ENCODE data around the gene TMEM38A. TPM values are rescaled to one million over a fixed set of nuclear protein-coding genes. Genes with fewer than 3 reads are reported as not detected.
"Not testable (repeated sequence)": the region's sequence is repeated elsewhere in the genome, so short reads cannot be mapped to it uniquely, and the experiment has no call there.

Gene TMEM38A
- total RNA-seq, 3 donors from 2014 or later: 0.27 to 0.89 (median 0.45) TPM

- H3K4me3 Mint-ChIP-seq: no peak overlapping the region
- peaks cover 7% of the 10 kb centered on the region for H3K9me3 Mint-ChIP-seq
- no peak for DNase-seq
- H3K4me1 Mint-ChIP-seq (ENCODE audit: low read depth): no peaks in the 10 kb centered on the region
- H3K36me3 Mint-ChIP-seq (ENCODE audit: insufficient read depth): peaks cover 3% of the 10 kb centered on the region
- no peak for ATAC-seq
- H3K27me3 Mint-ChIP-seq (ENCODE audit: low read depth): peaks cover 1% of the 10 kb centered on the region
These were observed 15.3 kb downstream of the TMEM38A start for GRCh38 chr19:16676101-16676798.

GRCh38 chr19:16677055-16677454, 16.1 kb downstream of the TMEM38A start:
- DNase-seq: no peak
- ATAC-seq: no peak
- peaks cover 1% of the 10 kb centered on the region for H3K27me3 Mint-ChIP-seq (ENCODE audit: low read depth)
- no peak overlapping the region for H3K4me3 Mint-ChIP-seq
- peaks cover 13% of the 10 kb centered on the region for H3K9me3 Mint-ChIP-seq
- no peaks in the 10 kb centered on the region for H3K4me1 Mint-ChIP-seq (ENCODE audit: low read depth)
- H3K36me3 Mint-ChIP-seq (ENCODE audit: insufficient read depth): peaks cover 3% of the 10 kb centered on the region

GRCh38 chr19:16678498-16678897, 17.6 kb downstream of the TMEM38A start:
- H3K4me3 Mint-ChIP-seq: no peak overlapping the region
- H3K9me3 Mint-ChIP-seq: peaks cover 13% of the 10 kb centered on the region
- ATAC-seq (no peak), DNase-seq (no peak)
- no peaks in the 10 kb centered on the region for H3K4me1 Mint-ChIP-seq (ENCODE audit: low read depth)
- H3K36me3 Mint-ChIP-seq (ENCODE audit: insufficient read depth): peaks cover 3% of the 10 kb centered on the region
- peaks cover 1% of the 10 kb centered on the region for H3K27me3 Mint-ChIP-seq (ENCODE audit: low read depth)

GRCh38 chr19:16679811-16680210, 18.9 kb downstream of the TMEM38A start:
- DNase-seq (no peak), ATAC-seq (no peak)
- peaks cover 13% of the 10 kb centered on the region for H3K9me3 Mint-ChIP-seq
- peaks cover 1% of the 10 kb centered on the region for H3K27me3 Mint-ChIP-seq (ENCODE audit: low read depth)
- H3K4me1 Mint-ChIP-seq (ENCODE audit: low read depth): no peaks in the 10 kb centered on the region
- H3K4me3 Mint-ChIP-seq: no peak overlapping the region
- peaks cover 3% of the 10 kb centered on the region for H3K36me3 Mint-ChIP-seq (ENCODE audit: insufficient read depth)

- Mint-ChIP-seq H3K4me3 (no peak overlapping the region), H3K9me3 (peaks cover 13% of the 10 kb centered on the region), H3K4me1 (ENCODE audit: low read depth) (no peaks in the 10 kb centered on the region), H3K36me3 (ENCODE audit: insufficient read depth) (peaks cover 3% of the 10 kb centered on the region), H3K27me3 (ENCODE audit: low read depth) (peaks cover 1% of the 10 kb centered on the region)
- no peak for DNase-seq
- no peak for ATAC-seq
These were observed 21.6 kb downstream of the TMEM38A start for GRCh38 chr19:16682539-16682938.

GRCh38 chr19:16684216-16684615, 23.3 kb downstream of the TMEM38A start:
- ATAC-seq (no peak), DNase-seq (no peak)
- no peaks in the 10 kb centered on the region for H3K4me1 Mint-ChIP-seq (ENCODE audit: low read depth)
- peaks cover 3% of the 10 kb centered on the region for H3K36me3 Mint-ChIP-seq (ENCODE audit: insufficient read depth)
- H3K4me3 Mint-ChIP-seq: no peak overlapping the region
- peaks cover 1% of the 10 kb centered on the region for H3K27me3 Mint-ChIP-seq (ENCODE audit: low read depth)
- peaks cover 13% of the 10 kb centered on the region for H3K9me3 Mint-ChIP-seq

- H3K4me1 Mint-ChIP-seq (ENCODE audit: low read depth): no peaks in the 10 kb centered on the region
- H3K4me3 Mint-ChIP-seq: no peak overlapping the region
- no peaks in the 10 kb centered on the region for H3K36me3 Mint-ChIP-seq (ENCODE audit: insufficient read depth)
- ATAC-seq (no peak), DNase-seq (no peak)
- peaks cover 4% of the 10 kb centered on the region for H3K9me3 Mint-ChIP-seq
- no peaks in the 10 kb centered on the region for H3K27me3 Mint-ChIP-seq (ENCODE audit: low read depth)
These were observed 27.1 kb downstream of the TMEM38A start for GRCh38 chr19:16688084-16688483.

- no peaks in the 10 kb centered on the region for H3K4me1 Mint-ChIP-seq (ENCODE audit: low read depth)
- no peaks in the 10 kb centered on the region for H3K36me3 Mint-ChIP-seq (ENCODE audit: insufficient read depth)
- DNase-seq (no peak), ATAC-seq (no peak)
- no peaks in the 10 kb centered on the region for H3K9me3 Mint-ChIP-seq
- peaks cover 1% of the 10 kb centered on the region for H3K27me3 Mint-ChIP-seq (ENCODE audit: low read depth)
- H3K4me3 Mint-ChIP-seq: no peak overlapping the region
These were observed 38.0 kb downstream of the TMEM38A start for GRCh38 chr19:16698914-16699313.

GRCh38 chr19:16702123-16702522, 41.2 kb downstream of the TMEM38A start:
- DNase-seq: no peak
- H3K36me3 Mint-ChIP-seq (ENCODE audit: insufficient read depth): no peaks in the 10 kb centered on the region
- no peak for ATAC-seq
- H3K27me3 Mint-ChIP-seq (ENCODE audit: low read depth): peaks cover 1% of the 10 kb centered on the region
- no peaks in the 10 kb centered on the region for H3K9me3 Mint-ChIP-seq
- no peak overlapping the region for H3K4me3 Mint-ChIP-seq
- H3K4me1 Mint-ChIP-seq (ENCODE audit: low read depth): no peaks in the 10 kb centered on the region

- Mint-ChIP-seq H3K4me1 (ENCODE audit: low read depth) (no peaks in the 10 kb centered on the region), H3K36me3 (ENCODE audit: insufficient read depth) (no peaks in the 10 kb centered on the region), H3K4me3 (no peak overlapping the region), H3K27me3 (ENCODE audit: low read depth) (no peaks in the 10 kb centered on the region), H3K9me3 (no peaks in the 10 kb centered on the region)
- ATAC-seq: no peak
- no peak for DNase-seq
These were observed 42.7 kb downstream of the TMEM38A start for GRCh38 chr19:16703677-16704076.

- not testable (repeated sequence) for DNase-seq
These were observed 49.9 kb downstream of the TMEM38A start for GRCh38 chr19:16710870-16711269.

GRCh38 chr19:16712295-16712694, 51.4 kb downstream of the TMEM38A start:
- H3K9me3 Mint-ChIP-seq; DNase-seq; H3K36me3 Mint-ChIP-seq (ENCODE audit: insufficient read depth); H3K4me1 Mint-ChIP-seq (ENCODE audit: low read depth); ATAC-seq; H3K4me3 Mint-ChIP-seq: not testable (repeated sequence)
- H3K27me3 Mint-ChIP-seq (ENCODE audit: low read depth): peaks cover 11% of the 10 kb centered on the region

More at GRCh38 chr19:16710870-16711269, 49.9 kb downstream of the TMEM38A start:
- not testable (repeated sequence) for H3K9me3 Mint-ChIP-seq; H3K4me1 Mint-ChIP-seq (ENCODE audit: low read depth); ATAC-seq; H3K36me3 Mint-ChIP-seq (ENCODE audit: insufficient read depth); H3K4me3 Mint-ChIP-seq
- peaks cover 11% of the 10 kb centered on the region for H3K27me3 Mint-ChIP-seq (ENCODE audit: low read depth)

- peaks cover 4% of the 10 kb centered on the region for H3K4me1 Mint-ChIP-seq (ENCODE audit: low read depth)
- peaks cover 11% of the 10 kb centered on the region for H3K27me3 Mint-ChIP-seq (ENCODE audit: low read depth)
- H3K36me3 Mint-ChIP-seq (ENCODE audit: insufficient read depth): no peaks in the 10 kb centered on the region
- ATAC-seq (no peak), DNase-seq (peak; percentile 10)
- no peaks in the 10 kb centered on the region for H3K9me3 Mint-ChIP-seq
- no peak overlapping the region for H3K4me3 Mint-ChIP-seq
These were observed 53.9 kb downstream of the TMEM38A start for GRCh38 chr19:16714702-16715287.

GRCh38 chr19:16715611-16716010, 54.7 kb downstream of the TMEM38A start:
- no peak for DNase-seq
- no peak for ATAC-seq
- Mint-ChIP-seq H3K27me3 (ENCODE audit: low read depth) (peaks cover 11% of the 10 kb centered on the region), H3K4me3 (no peak overlapping the region), H3K4me1 (ENCODE audit: low read depth) (peaks cover 7% of the 10 kb centered on the region), H3K9me3 (no peaks in the 10 kb centered on the region), H3K36me3 (ENCODE audit: insufficient read depth) (no peaks in the 10 kb centered on the region)

GRCh38 chr19:16721051-16721450, 60.1 kb downstream of the TMEM38A start:
- Mint-ChIP-seq H3K9me3 (no peaks in the 10 kb centered on the region), H3K4me3 (no peak overlapping the region), H3K27me3 (ENCODE audit: low read depth) (no peaks in the 10 kb centered on the region), H3K36me3 (ENCODE audit: insufficient read depth) (no peaks in the 10 kb centered on the region), H3K4me1 (ENCODE audit: low read depth) (peaks cover 7% of the 10 kb centered on the region)
- DNase-seq (no peak), ATAC-seq (no peak)
